ENCODE measurements around the gene PGK1. TPM values are rescaled to one million over a fixed set of nuclear protein-coding genes. Genes with fewer than 3 reads are reported as not detected.

The PGK1 gene
- total and polyA plus RNA-seq, 9 of the 15 experiments (the other 6 are each of a cell fraction or from before 2014, with no cell fraction given): 199 to 1,378 (median 378) TPM

DNA sequence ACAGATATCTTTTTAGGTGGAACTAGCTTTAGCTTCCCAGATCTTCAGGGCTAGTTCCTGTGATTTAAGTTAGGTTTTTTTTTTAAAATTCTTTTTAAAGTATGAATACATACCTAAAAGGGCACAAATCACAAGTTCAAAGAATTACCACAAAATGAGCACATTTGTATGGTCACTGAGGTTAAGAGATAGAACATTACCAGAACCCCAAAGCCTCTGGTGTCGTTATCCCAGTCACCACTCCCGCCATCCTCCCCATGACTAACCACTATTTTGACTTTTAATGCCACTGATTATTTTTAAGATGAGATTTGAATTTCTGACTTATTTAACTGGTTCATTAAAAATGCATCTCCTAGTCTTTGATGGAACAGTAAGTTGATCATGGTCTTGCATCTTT, 5.4 kb downstream of the PGK1 start:
- 70% methylated on average over 2 of the region's 2 CpGs for WGBS (ENCODE audit: insufficient coverage, low coverage, missing lambda C conversion rate)
- no peak overlapping the region for H2AFZ ChIP-seq (ENCODE audit: low read depth, low read length)
- BruUV-seq (replicated peaks): no TSS peak
- intact Hi-C loops (cut with micrococcal nuclease): loop anchor here (2.0 kb wide), 1 partner anchor 193 kb away; no protein-coding TSS in a partner anchor
- POLR2A ChIA-PET: no interaction called here
- H3K36me3 ChIP-seq (ENCODE audit: control insufficient read depth, insufficient read depth, low read length): peaks cover 93% of the 10 kb centered on the region
- in situ Hi-C loops (cut with MboI): no loop called here
- H4K20me1 ChIP-seq (replicated peaks; ENCODE audit: control insufficient read depth, insufficient read depth, low read length): peaks cover 68% of the 10 kb centered on the region
- H3K4me1 ChIP-seq (replicated peaks in 1 of 2; ENCODE audit: control insufficient read depth in 2 of 2, insufficient read depth in 2 of 2, low read length in 2 of 2): peaks cover 0 to 6% of the 10 kb centered on the region in 2 experiments; a peak in 3 of 5 replicates
- peaks cover 6% of the 10 kb centered on the region for H3K9me1 ChIP-seq (ENCODE audit: control insufficient read depth, insufficient read depth, low read length)
- H3K27me3 ChIP-seq (ENCODE audit: control insufficient read depth in 2 of 2, insufficient read depth in 2 of 2, low read length in 2 of 2): no peaks in the 10 kb centered on the region
- FAIRE-seq (no peak), DNase-seq (ENCODE audit: extremely low read depth in 1 of 4, low spot score in 3 of 4) (no peak), ATAC-seq (no peak)
- CTCF ChIA-PET (ENCODE audit: low intra/inter-chr PET ratio): no interaction called here
- no peaks in the 10 kb centered on the region for H3K9me3 ChIP-seq (replicated peaks; ENCODE audit: control insufficient read depth, insufficient read depth, low read depth, low read length)
- peaks cover 99% of the 10 kb centered on the region for H3K79me2 ChIP-seq (ENCODE audit: control insufficient read depth, insufficient read depth, low read length)
- no peak overlapping the region for H3K27ac ChIP-seq (ENCODE audit: extremely low read depth, low read depth, low read length)
- H3K4me2 ChIP-seq (ENCODE audit: insufficient read depth, low read length): peak overlapping the region; percentile 91; the same call in 1 of the 2 replicates
- H3K4me3 ChIP-seq: peak overlapping the region; percentile 87; the same call in 1 of the 2 replicates
- H3K9ac ChIP-seq (ENCODE audit: insufficient read depth in 1 of 2, low read depth in 2 of 2, low read length in 2 of 2): no peak overlapping the region
- TF ChIP-seq RAD51 (IDR thresholded peaks at IDR 0.05; ENCODE audit: borderline replicate concordance, low read depth): no peak
- no peak for TF ChIP-seq ZNF79 (CRISPR knock-in tag; IDR thresholded peaks at IDR 0.05; ENCODE audit: low read depth)
- TF ChIP-seq TRIM28 (IDR thresholded peaks at IDR 0.05): no peak
- TF ChIP-seq NBN (IDR thresholded peaks at IDR 0.05; ENCODE audit: low read depth): no peak
- TF ChIP-seq HDAC2 (IDR thresholded peaks at IDR 0.05): no peak
- no peak for TF ChIP-seq HMG20B (CRISPR knock-in tag; IDR thresholded peaks at IDR 0.05)
- TF ChIP-seq, protein P1, sequence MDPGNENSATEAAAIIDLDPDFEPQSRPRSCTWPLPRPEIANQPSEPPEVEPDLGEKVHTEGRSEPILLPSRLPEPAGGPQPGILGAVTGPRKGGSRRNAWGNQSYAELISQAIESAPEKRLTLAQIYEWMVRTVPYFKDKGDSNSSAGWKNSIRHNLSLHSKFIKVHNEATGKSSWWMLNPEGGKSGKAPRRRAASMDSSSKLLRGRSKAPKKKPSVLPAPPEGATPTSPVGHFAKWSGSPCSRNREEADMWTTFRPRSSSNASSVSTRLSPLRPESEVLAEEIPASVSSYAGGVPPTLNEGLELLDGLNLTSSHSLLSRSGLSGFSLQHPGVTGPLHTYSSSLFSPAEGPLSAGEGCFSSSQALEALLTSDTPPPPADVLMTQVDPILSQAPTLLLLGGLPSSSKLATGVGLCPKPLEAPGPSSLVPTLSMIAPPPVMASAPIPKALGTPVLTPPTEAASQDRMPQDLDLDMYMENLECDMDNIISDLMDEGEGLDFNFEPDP (CRISPR knock-in tag; IDR thresholded peaks at IDR 0.05): no peak
- TF ChIP-seq ZNF583 (CRISPR knock-in tag; IDR thresholded peaks at IDR 0.05): no peak
- TF ChIP-seq ZNF766 (CRISPR knock-in tag; conservative IDR thresholded peaks at IDR 0.05): no peak
- TF ChIP-seq, protein P2, sequence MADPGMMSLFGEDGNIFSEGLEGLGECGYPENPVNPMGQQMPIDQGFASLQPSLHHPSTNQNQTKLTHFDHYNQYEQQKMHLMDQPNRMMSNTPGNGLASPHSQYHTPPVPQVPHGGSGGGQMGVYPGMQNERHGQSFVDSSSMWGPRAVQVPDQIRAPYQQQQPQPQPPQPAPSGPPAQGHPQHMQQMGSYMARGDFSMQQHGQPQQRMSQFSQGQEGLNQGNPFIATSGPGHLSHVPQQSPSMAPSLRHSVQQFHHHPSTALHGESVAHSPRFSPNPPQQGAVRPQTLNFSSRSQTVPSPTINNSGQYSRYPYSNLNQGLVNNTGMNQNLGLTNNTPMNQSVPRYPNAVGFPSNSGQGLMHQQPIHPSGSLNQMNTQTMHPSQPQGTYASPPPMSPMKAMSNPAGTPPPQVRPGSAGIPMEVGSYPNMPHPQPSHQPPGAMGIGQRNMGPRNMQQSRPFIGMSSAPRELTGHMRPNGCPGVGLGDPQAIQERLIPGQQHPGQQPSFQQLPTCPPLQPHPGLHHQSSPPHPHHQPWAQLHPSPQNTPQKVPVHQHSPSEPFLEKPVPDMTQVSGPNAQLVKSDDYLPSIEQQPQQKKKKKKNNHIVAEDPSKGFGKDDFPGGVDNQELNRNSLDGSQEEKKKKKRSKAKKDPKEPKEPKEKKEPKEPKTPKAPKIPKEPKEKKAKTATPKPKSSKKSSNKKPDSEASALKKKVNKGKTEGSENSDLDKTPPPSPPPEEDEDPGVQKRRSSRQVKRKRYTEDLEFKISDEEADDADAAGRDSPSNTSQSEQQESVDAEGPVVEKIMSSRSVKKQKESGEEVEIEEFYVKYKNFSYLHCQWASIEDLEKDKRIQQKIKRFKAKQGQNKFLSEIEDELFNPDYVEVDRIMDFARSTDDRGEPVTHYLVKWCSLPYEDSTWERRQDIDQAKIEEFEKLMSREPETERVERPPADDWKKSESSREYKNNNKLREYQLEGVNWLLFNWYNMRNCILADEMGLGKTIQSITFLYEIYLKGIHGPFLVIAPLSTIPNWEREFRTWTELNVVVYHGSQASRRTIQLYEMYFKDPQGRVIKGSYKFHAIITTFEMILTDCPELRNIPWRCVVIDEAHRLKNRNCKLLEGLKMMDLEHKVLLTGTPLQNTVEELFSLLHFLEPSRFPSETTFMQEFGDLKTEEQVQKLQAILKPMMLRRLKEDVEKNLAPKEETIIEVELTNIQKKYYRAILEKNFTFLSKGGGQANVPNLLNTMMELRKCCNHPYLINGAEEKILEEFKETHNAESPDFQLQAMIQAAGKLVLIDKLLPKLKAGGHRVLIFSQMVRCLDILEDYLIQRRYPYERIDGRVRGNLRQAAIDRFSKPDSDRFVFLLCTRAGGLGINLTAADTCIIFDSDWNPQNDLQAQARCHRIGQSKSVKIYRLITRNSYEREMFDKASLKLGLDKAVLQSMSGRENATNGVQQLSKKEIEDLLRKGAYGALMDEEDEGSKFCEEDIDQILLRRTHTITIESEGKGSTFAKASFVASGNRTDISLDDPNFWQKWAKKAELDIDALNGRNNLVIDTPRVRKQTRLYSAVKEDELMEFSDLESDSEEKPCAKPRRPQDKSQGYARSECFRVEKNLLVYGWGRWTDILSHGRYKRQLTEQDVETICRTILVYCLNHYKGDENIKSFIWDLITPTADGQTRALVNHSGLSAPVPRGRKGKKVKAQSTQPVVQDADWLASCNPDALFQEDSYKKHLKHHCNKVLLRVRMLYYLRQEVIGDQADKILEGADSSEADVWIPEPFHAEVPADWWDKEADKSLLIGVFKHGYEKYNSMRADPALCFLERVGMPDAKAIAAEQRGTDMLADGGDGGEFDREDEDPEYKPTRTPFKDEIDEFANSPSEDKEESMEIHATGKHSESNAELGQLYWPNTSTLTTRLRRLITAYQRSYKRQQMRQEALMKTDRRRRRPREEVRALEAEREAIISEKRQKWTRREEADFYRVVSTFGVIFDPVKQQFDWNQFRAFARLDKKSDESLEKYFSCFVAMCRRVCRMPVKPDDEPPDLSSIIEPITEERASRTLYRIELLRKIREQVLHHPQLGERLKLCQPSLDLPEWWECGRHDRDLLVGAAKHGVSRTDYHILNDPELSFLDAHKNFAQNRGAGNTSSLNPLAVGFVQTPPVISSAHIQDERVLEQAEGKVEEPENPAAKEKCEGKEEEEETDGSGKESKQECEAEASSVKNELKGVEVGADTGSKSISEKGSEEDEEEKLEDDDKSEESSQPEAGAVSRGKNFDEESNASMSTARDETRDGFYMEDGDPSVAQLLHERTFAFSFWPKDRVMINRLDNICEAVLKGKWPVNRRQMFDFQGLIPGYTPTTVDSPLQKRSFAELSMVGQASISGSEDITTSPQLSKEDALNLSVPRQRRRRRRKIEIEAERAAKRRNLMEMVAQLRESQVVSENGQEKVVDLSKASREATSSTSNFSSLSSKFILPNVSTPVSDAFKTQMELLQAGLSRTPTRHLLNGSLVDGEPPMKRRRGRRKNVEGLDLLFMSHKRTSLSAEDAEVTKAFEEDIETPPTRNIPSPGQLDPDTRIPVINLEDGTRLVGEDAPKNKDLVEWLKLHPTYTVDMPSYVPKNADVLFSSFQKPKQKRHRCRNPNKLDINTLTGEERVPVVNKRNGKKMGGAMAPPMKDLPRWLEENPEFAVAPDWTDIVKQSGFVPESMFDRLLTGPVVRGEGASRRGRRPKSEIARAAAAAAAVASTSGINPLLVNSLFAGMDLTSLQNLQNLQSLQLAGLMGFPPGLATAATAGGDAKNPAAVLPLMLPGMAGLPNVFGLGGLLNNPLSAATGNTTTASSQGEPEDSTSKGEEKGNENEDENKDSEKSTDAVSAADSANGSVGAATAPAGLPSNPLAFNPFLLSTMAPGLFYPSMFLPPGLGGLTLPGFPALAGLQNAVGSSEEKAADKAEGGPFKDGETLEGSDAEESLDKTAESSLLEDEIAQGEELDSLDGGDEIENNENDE (IDR thresholded peaks at IDR 0.05; ENCODE audit: low read depth, low read length): no peak
- no peak for TF ChIP-seq NRF1 (conservative IDR thresholded peaks at IDR 0.05 in 1 of 2, IDR thresholded peaks at IDR 0.05 in 1 of 2)
- TF ChIP-seq ZSCAN29 (IDR thresholded peaks at IDR 0.05): no peak

All from K562 (cell line).